ENCODE results near the gene DOCK3. TPM values are rescaled to one million over a fixed set of nuclear protein-coding genes. Genes with fewer than 3 reads are reported as not detected.
A peak's percentile ranks its signal among the peaks of the same experiment; 100 is the strongest.

The DOCK3 gene
- total RNA-seq, 6 donors from 2014 or later = 0.15 to 3.1 (median 0.88) TPM

DNA sequence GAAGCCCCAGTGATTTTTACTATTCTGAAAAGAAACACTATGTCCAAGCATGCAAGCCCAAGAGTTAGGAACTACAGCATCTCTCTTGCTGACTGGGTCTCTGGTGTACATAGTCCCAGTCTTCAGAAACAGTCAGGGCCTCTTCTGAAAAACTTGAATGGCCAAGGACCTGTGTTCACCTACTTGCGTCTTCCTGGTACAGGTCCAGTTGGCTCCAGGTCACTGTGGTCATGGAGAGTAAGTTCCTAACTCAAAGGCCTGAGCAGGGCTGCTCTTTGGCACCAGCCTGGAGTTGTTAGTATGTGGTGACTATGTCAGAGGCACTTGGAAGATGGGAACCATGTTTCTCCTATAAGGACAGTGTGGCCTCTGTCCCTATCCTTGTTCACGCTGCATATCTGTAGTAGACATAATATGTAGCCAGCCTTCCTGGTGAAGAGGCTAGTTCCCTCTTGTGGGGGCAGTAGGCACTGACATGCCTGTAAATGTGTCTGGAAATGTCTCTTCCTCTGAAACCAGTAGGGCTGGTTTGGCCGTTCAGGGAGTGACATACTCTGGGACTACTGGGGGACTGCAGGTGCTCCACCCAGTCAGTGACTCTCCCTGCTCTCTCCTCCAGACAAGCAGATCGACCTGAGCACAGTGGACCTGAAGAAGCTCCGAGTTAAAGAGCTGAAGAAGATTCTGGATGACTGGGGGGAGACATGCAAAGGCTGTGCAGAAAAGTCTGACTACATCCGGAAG, 713.7 kb downstream of the DOCK3 start:
- H3K36me3 ChIP-seq = peaks cover 0 to 47% (median 15%) of the 10 kb centered on the region in 4 donors
- peaks cover 63 to 82% (median 68%) of the 10 kb centered on the region in 4 donors for H3K4me1 ChIP-seq
- WGBS, 2 donors = 67 to 73% methylated on average over 5 to 6 of the region's 6 CpGs
- H3K9me3 ChIP-seq = no peaks in the 10 kb centered on the region
- no peaks in the 10 kb centered on the region for H3K27me3 ChIP-seq
- no peak overlapping the region for H3K27ac ChIP-seq
- TF ChIP-seq POLR2A (IDR thresholded peaks at IDR 0.05) = no peak
- TF ChIP-seq, protein P1, sequence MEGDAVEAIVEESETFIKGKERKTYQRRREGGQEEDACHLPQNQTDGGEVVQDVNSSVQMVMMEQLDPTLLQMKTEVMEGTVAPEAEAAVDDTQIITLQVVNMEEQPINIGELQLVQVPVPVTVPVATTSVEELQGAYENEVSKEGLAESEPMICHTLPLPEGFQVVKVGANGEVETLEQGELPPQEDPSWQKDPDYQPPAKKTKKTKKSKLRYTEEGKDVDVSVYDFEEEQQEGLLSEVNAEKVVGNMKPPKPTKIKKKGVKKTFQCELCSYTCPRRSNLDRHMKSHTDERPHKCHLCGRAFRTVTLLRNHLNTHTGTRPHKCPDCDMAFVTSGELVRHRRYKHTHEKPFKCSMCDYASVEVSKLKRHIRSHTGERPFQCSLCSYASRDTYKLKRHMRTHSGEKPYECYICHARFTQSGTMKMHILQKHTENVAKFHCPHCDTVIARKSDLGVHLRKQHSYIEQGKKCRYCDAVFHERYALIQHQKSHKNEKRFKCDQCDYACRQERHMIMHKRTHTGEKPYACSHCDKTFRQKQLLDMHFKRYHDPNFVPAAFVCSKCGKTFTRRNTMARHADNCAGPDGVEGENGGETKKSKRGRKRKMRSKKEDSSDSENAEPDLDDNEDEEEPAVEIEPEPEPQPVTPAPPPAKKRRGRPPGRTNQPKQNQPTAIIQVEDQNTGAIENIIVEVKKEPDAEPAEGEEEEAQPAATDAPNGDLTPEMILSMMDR (IDR thresholded peaks at IDR 0.05) = no peak
- no peak for TF ChIP-seq POLR2AphosphoS5 (IDR thresholded peaks at IDR 0.05)
- TF ChIP-seq EP300 (IDR thresholded peaks at IDR 0.05) = no peak
- DNase-seq = peak in 1 of 2 donors; percentile 46
- no peak overlapping the region for H3K4me3 ChIP-seq
- no peak for ATAC-seq (ENCODE audit: low FRiP score in 2 of 2)

DNA sequence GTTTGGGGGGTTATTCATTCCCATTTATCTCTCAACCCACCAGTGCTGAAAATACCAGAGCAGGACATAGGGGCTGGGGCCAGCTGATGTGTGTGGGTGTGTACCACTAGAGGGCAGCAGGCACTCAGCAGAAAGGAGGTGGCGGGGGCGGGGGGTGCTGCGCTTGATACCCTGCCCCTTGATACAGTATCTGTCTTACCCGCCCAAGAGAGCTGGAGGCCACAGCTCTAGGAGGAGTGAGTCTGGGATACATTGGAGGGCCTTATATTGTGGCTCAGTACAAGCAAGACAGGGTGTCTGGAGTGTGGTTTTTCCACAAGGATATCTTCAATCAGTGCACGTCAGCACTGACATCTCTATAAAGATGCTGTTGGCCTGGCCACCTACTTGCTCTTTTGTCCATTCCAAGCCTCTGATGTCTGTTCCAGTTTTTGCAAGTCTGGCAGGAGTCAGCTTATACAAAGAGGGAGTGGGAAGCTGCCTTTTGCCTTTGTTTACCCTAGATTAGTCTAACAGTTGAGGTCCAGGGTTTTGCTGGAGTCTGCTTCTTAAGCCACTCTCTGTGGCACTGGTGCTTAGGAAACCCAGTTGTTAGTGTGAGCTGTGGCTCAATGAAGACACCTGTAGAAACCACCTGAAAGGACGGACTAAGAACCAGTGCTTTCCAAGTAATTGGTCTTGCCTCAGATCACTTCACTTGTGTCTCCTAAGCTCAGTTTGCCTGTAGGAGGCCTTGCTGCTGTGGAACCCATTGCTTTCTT, 714.9 kb downstream of the DOCK3 start:
- DNase-seq (peak; percentile 52 to 62), ATAC-seq (ENCODE audit: low FRiP score in 2 of 2) (no peak)
- 61 to 70% methylated on average over 5 to 6 of the region's 6 CpGs for WGBS, 2 donors
- Histone ChIP-seq H3K27me3 (no peaks in the 10 kb centered on the region), H3K9me3 (no peaks in the 10 kb centered on the region), H3K4me3 (no peak overlapping the region), H3K36me3 (peaks cover 4 to 58% (median 26%) of the 10 kb centered on the region in 4 donors), H3K4me1 (peaks cover 62 to 82% (median 70%) of the 10 kb centered on the region in 4 donors), H3K27ac (peak overlapping the region in 1 of 4 donors; percentile 94)
- TF ChIP-seq POLR2AphosphoS5 (IDR thresholded peaks at IDR 0.05) = no peak
- TF ChIP-seq, protein P1 (IDR thresholded peaks at IDR 0.05) = peak in 5 of 6 experiments; percentile 54 to 78 (median 63)

DNA sequence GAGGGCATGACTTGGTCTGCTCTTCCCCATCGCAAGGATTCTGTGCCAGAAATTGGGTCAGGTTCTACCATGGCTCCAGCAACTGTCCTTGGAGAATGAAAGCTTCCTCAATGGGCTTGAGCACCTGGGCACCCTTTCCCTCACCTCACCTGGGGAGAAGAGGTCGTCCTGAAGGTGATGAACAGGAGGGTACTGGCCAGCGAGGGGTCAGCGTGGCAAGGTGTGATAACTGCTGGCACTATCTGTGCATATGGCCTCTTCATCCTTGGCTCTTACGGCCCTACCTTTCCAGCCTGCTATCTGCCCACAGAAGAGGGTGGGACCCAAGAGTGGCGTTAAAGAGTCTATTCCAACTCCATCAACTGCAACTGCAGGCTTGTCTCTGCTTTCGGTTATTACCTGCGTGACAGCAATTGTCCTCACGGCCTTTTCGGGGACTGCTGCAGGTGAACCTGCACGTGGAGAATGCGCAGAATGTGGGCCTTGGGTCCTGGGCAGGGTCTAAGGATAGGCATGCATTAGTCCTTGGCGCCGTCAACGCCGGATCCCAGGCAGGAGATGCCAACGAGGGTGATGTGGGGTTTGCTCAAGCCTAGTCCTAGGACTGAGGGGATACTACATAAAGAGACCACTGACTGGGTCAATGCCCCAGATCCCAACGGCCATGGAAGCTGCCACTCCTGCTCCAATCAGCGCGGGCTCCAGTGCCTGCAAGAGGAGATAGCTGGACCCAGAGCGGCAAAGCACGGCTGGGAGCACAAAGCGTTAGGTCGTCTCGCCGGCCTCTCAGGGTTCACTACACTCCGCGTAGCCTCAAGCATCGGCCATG, 715.7 kb downstream of the DOCK3 start:
- Histone ChIP-seq H3K27me3 (no peaks in the 10 kb centered on the region), H3K27ac (peak overlapping the region; percentile 54 to 95 (median 90)), H3K36me3 (peaks cover 6 to 67% (median 35%) of the 10 kb centered on the region in 4 donors), H3K4me3 (peak overlapping the region in 3 of 4 donors; percentile 81 to 91 (median 83)), H3K9me3 (no peaks in the 10 kb centered on the region), H3K4me1 (peaks cover 62 to 89% (median 75%) of the 10 kb centered on the region in 4 donors)
- TF ChIP-seq, protein P1 (IDR thresholded peaks at IDR 0.05) = no peak
- TF ChIP-seq POLR2AphosphoS5 (IDR thresholded peaks at IDR 0.05) (no peak), EP300 (IDR thresholded peaks at IDR 0.05) (no peak), POLR2A (IDR thresholded peaks at IDR 0.05) (no peak)
- 40 to 87% methylated on average over 3 to 29 of the region's 29 CpGs for WGBS, 2 donors
- ATAC-seq (ENCODE audit: low FRiP score in 2 of 2) = peak in 1 of 2 donors; percentile 0
- no peak for DNase-seq

DNA sequence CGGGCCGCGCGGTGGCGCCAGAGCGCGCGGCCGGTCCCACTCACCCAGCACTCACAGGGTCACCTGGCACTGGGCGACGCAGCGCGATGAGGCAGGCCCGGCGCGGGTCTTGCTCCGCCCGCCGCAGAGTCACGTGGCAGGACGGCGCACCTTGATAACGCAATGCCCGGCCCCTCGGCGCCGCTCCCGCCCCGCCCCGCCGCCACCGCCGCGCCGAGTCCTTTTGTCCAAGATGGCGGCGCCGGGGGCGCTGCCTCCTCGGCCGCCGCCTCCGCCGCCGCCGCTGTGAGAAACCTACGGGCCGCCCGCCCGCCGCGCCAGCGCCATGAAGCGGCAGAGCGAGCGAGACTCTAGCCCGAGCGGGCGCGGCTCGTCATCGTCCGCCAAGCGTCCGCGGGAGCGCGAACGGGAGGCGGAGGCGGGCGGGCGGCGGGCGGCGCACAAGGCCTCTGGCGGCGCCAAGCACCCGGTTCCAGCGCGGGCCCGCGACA, 716.4 kb downstream of the DOCK3 start, which contains the start of gene RBM15B:
Gene RBM15B, plus strand, starts transcription at position 211 of the 491 bp plus-strand sequence. Its CDS starts 115 bp downstream, at position 326.
- Histone ChIP-seq H3K27me3 (no peaks in the 10 kb centered on the region), H3K4me1 (peaks cover 60 to 89% (median 70%) of the 10 kb centered on the region in 4 donors), H3K27ac (peak within 1 kb of the TSS; percentile 87 to 95 (median 92)), H3K36me3 (peaks cover 6 to 73% (median 41%) of the 10 kb centered on the region in 4 donors), H3K4me3 (peak within 1 kb of the TSS; percentile 64 to 91 (median 82)), H3K9me3 (no peaks in the 10 kb centered on the region)
- WGBS, 2 donors = 0% methylated on average over 14 of the region's 83 CpGs; no CpG with 5 or more reads in 1 of the 2 donors
- TF ChIP-seq EP300 (IDR thresholded peaks at IDR 0.05) (no peak), POLR2A (IDR thresholded peaks at IDR 0.05) (peak in 2 of 4 donors; percentile 84 to 90), POLR2AphosphoS5 (IDR thresholded peaks at IDR 0.05) (peak; percentile 71 to 89)
- TF ChIP-seq, protein P1 (IDR thresholded peaks at IDR 0.05) = peak; percentile 84 to 98 (median 97)
- DNase-seq (peak; percentile 98 to 100), ATAC-seq (ENCODE audit: low FRiP score in 2 of 2) (peak; percentile 97)
